ENCODE data around the gene ST3GAL5.
A peak's percentile ranks its signal among the peaks of the same experiment; 100 is the strongest.

ST3GAL5 gene

GRCh38 chr2:85793584-85793983, 95.2 kb downstream of the ST3GAL5 start:
- no peak for DNase-seq (ENCODE audit: low read depth)
- no peak for TF ChIP-seq CTCF (conservative IDR thresholded peaks at IDR 0.05; ENCODE audit: low read depth, low read length)
- no peak overlapping the region for H3K4me3 ChIP-seq (ENCODE audit: low read length)

- no peak overlapping the region for H3K4me3 ChIP-seq (ENCODE audit: low read length)
- no peak for TF ChIP-seq CTCF (conservative IDR thresholded peaks at IDR 0.05; ENCODE audit: low read depth, low read length)
- peak; percentile 50 for DNase-seq (ENCODE audit: low read depth)
Observed at GRCh38 chr2:85792783-85793441, 95.9 kb downstream of the ST3GAL5 start.

- TF ChIP-seq CTCF (conservative IDR thresholded peaks at IDR 0.05; ENCODE audit: low read depth, low read length), result no peak
- no peak overlapping the region for H3K4me3 ChIP-seq (ENCODE audit: low read length)
- no peak for DNase-seq (ENCODE audit: low read depth)
Observed at GRCh38 chr2:85791704-85792565, 96.9 kb downstream of the ST3GAL5 start.

GRCh38 chr2:85790499-85791188, 98.1 kb downstream of the ST3GAL5 start:
- no peak for TF ChIP-seq CTCF (conservative IDR thresholded peaks at IDR 0.05; ENCODE audit: low read depth, low read length)
- DNase-seq (ENCODE audit: low read depth), result no peak
- H3K4me3 ChIP-seq (ENCODE audit: low read length), result no peak overlapping the region

- H3K4me3 ChIP-seq (ENCODE audit: low read length), result no peak overlapping the region
- TF ChIP-seq CTCF (conservative IDR thresholded peaks at IDR 0.05; ENCODE audit: low read depth, low read length), result no peak
- DNase-seq (ENCODE audit: low read depth), result no peak
Observed at GRCh38 chr2:85790032-85790431, 98.8 kb downstream of the ST3GAL5 start.

- no peak for DNase-seq (ENCODE audit: low read depth)
- TF ChIP-seq CTCF (conservative IDR thresholded peaks at IDR 0.05; ENCODE audit: low read depth, low read length), result no peak
- no peak overlapping the region for H3K4me3 ChIP-seq (ENCODE audit: low read length)
Observed at GRCh38 chr2:85789271-85789670, 99.5 kb downstream of the ST3GAL5 start.
